IMR-90 (cell line): ENCODE results near the gene MRTFA.

ENCODE experiments used
- CTCF ChIP-seq: conservative IDR thresholded peaks from 2 replicates; pipeline ENCODE4 v1.5.1; 2012; ENCODE audit warnings: mild to moderate bottlenecking, low read depth, low read length, improper control_type of control experiment
- MAFK ChIP-seq: IDR thresholded peaks from 2 replicates; pipeline ENCODE4 v1.6.1; 2012; ENCODE audit warnings: low read depth, low read length, improper control_type of control experiment
- POLR2A ChIP-seq: IDR thresholded peaks from 2 replicates; pipeline ENCODE4 v1.6.1; 2012; ENCODE audit warnings: mild to moderate bottlenecking, low read depth, low read length
- RFX5 ChIP-seq: IDR thresholded peaks from 2 replicates; pipeline ENCODE4 v1.8.0; 2012; ENCODE audit warnings: low read depth, mild to moderate bottlenecking, low read length, moderate library complexity
- SMC3 ChIP-seq: fragments of 150-350 bp; IDR thresholded peaks from 2 replicates; pipeline ENCODE4 v1.6.1; 2016; ENCODE audit warnings: low read depth, mild to moderate bottlenecking, antibody characterized with exemption, low read length, moderate library complexity

DNA sequence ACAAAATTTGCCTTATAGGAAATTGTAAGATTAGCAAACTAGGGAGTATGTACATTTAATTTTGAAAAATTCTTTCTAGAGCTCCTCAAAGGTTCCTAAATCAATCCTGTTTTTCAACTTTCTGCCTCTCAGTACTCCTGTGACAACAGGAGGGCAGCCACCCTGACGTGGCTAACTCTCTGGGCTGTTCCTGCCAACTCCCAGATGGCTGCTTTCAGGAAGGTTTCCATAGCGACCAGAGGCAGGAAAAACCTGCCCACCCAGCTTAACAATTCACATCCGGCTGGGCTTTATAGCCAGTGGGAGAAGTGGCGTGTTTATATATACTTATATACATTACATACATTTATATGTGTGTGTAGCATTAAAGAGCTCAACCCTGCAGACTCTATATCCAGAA is 239.6 kb downstream of the MRTFA start:
- TF ChIP-seq SMC3 (no peak), POLR2A (no peak), CTCF (no peak), RFX5 (no peak), MAFK (no peak)
